GM18502 (cell line): ENCODE results near the gene AK9.
"Not testable (repeated sequence)": the region's sequence is repeated elsewhere in the genome, so short reads cannot be mapped to it uniquely, and the experiment has no call there.

Source experiments
- ATAC-seq: cut with Tn5 transposase; IDR thresholded peaks from one replicate; pipeline ENCODE4 v1.9.1; 2021; ENCODE audit warnings: mild to moderate bottlenecking; ENCODE audit not compliant: unreplicated experiment, poor library complexity

Gene AK9

DNA sequence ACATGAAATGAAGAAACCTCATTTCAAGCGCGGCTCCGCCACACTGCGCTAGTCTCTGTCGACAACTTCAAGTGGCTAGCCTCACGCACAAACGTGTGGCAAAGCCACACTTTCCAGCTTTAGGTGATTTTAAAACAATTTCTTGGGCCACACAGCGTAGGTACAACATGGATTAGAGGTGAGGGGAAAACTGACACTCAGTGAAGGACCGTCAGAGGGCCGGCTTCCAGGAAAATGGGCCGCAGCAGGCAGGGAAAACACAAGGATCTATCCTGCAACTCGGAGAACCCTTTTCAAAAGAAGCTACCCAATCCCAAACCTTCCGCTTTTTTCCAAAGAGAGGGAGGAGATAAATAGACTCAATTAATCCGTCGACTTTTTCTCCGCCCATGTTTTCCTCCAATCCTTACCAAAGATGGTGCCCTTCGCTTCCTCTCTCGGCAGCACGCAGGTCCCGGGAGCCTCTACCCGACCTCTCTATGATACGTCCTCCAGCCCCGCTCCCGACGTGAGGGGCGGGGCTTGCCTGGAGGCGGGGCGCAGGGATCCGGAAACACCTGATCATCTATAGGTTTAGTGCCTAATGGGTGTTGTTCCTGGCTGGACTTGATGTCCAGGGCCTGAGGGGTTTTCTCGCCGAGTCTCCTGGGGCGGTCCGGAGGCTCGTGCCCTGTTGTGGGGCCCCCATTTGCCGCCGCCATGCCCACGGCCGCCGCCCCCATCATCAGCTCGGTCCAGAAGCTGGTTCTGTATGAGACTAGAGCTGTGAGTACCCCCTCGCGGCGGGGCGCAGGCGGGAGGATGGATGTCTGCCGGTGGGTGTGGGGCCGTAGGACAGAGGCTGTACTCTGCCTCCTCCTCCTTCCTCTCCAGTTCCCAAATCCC, at the start of gene AK9, which contains the start of gene FIG4:
Gene AK9 (minus strand): TSS at position 466 of the 885 bp plus-strand sequence. CDS start 15,457 bp downstream, outside the sequence.
Gene FIG4 (plus strand): TSS at position 560 of the 885 bp plus-strand sequence. CDS start 140 bp downstream, at position 700.
- peak; percentile 93 for ATAC-seq

DNA sequence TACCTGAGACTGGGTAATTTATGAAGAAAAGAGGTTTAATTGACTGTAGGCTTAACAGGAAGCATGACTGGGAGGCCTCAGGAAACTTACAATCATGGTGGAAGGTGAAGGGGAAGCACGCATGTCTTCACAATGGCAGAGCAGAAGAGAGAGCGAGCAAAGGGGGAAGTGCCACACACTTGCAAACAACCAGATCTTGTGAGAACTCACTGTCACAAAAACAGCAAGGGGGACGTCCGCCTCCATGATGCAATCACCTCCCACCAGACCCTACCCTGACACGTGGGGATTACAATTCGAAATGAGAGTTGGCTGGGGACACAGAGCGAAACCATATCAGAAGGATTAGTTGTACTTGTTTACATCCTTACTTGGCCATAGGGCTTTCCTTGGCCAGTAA, 49.8 kb upstream of the AK9 start:
- ATAC-seq, result no peak

DNA sequence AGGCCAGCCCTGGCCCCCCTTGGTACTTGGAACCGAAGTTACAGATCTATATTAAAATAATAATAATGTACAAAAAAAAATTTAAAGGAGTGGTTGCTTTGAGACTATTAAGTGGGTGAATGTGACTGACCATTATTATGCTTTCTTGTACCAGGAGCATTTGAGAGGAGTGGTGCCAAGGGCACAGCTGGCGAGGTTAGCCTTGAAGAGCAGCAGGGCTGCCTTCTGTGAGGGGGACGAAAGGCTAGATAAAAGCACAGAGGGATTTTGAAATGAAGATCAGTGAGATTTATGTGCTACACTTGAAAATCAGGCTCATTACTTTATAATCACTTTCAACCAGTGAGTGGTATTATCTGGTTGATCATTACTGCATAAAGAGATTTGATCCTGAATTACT, 48.7 kb upstream of the AK9 start:
- no peak for ATAC-seq

DNA sequence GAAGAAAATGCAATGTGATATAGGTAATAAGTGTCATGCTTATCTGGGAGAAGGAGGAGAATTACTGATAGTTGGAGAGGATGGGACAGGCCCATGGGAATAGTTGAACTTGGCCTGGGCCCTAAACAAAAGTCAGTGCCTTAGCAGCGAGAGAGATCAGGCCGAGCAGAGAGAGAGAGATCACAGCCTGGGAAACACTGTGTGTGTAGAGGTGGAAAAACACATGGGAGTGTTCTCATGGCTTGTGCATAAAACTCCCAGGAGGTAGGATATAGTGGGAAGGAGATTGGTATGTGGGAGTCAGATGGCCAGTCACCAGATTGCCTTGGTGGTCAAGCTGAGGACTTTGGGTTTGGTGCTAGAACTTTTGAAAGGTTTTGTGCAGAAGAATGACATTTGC, 47.7 kb upstream of the AK9 start:
- no peak for ATAC-seq

DNA sequence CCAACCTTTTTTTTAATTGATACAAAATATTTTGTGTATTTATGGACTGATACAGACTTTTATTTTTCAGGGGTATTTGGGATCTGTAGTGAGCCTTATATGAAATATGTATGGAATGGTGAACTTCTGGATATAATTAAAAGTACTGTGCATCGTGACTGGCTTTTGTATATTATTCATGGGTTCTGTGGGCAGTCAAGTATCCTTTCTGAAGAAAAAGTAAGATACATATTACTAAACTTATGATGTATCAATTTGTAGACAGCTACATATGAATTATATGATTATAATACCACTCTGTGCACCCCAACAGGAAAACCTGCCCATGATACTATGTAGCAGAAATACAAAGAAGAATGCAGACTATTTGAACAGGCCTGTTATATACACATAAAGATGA, 47.3 kb upstream of the AK9 start:
- ATAC-seq, result no peak

DNA sequence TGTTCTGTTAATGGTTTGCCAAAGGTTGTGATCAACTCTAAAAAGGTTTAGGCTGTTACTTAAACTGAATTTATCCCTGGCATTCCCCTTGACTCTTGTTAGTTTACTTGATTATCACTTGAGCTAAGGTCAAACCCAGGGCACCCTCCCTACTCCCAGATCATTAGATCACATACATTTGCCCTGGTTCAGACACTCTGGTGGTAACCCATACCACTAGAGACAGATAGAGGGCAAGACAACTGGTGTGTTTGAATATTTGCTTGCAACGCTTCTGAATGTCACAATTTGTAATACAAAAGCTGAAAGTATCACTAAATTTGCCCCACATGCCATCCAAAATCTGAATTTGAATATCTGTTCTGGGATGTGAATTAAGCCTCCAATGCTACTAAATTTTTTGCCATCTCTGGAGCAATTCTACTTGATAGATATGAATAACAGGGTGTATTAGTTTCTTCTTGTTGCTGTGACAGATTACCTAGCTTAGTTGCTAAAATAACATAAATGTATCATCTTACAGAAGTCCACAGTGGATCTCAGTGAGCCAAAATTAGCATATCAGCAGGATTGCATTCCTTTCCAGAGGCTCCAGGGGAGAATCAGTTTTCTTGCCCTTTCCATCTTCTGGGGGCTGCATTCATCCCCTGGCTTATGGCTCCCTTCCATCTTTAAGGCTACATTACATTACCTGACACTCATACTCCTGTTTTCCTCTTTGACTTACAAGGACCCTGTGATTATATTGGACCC, 45.4 kb upstream of the AK9 start:
- ATAC-seq, result no peak

DNA sequence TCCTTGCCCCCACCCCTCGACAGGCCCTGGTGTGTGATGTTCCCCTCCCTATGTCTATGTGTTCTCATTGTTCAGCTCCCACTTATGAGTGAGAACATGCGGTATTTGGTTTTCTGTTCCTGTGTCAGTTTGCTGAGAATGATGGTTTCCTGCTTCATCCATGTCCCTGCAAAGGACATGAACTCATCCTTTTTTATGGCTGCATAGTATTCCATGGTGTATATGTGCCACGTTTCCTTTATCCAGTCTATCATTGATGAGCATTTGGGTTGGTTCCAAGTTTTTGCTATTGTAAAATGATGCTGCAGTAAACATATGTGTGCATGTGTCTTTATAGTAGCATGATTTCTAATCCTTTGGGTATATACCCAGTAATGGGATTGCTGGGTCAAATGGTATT, 34.2 kb upstream of the AK9 start:
- not testable (repeated sequence) for ATAC-seq

DNA sequence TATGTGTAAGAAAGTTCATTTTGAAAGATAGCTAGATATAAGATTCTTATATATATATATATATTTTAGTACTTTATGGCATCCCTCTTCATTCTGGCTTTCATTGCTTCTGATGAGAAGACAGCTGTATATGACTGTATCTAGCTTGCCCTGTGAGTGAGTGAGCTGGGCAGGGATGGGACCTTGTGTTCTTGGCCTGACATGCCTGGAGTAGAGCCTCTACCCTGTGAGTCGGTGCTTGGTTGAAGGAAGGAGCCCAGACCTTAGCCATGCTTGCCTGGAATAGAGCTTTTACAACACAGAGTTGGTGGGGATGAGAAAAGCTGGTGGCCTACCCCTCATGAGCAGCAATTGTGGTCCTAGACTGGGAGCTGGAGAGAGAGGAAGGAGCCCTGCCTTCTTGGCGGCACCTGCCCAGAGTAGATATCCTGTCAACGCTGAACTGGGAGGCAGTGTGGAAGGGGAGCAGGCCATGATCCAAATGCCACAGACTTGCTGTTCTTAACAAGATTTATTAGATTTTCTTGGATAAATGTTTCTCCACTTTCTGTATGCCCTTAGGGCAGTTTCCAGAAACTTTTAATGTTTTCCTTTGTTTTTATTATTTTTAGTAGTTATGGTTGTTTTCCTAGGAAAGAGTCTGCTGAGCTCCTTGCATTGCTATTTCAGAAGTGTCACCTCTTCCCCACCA, 31.7 kb upstream of the AK9 start:
- ATAC-seq, result no peak

DNA sequence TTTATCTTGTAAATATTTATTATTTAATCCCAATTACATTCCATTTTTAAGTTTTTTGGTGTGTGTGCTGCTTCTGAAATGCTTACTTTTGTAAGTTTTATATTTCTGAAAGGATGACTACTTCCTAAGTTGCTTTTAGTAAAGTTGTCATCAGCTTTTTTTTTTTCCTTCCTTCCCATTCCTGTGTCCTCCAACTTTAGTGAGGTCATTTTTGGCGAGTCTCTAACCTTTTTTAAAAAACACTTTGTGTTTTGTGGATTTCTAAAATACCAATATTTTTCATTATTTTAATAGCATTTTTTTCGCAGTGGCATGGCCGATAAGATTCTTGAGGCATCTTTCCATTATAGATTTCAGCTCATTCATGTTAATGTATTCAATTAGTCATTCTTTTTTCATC, 31.0 kb upstream of the AK9 start:
- ATAC-seq, result no peak

DNA sequence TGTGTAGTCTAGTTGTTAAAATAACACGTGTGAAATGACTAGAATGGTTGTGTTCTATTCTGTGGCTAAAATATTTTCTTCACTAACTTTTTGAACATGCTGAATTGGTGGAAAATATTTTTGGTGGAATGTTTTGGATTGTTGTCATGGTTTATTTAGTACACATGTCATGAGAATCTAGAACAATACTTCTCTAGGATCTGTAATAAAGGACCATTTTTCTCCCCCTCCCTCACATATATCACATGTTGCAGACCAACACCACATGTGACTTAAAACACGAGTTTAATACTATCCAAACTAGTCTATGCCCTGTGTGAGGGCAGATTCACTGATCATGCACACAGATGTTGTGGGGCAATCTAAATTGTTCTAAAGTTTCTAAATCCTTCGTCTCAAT, 29.3 kb upstream of the AK9 start:
- no peak for ATAC-seq

DNA sequence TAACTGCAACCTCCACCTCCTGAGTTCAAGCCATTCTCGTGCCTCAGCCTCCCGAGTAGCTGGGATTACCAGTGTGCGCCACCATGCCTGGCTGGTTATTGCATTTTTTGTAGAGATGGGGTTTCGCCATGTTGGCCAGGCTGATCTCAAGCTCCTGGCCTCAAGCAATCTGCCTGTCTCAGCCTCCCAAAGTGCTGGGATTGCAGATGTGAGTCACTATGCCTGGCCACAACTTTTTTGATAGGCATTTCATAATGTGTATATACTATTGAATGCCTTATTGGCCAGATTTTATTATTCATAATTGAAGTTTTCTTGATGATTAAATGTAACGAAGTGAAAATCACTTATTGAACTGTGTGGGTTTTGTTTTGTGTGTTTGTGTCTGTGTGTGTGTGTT, 28.0 kb upstream of the AK9 start:
- no peak for ATAC-seq

DNA sequence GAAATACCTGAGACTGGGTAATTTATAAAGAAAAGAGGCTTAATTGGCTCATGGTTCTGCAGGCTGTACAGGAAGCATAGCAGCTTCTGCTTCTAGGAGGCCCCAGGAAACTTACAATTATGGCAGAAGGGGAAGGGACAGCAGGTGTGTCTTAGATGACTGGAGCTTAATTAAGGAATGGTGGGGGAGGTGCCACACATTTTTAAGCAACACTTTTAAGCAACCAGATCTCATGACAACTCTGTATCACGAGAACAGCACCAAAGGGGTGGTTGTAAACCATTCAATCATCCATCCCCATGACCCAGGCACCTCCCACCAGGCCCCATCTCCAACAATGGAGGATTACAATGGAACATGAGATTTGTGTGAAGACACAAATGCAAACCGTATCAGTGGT, 27.0 kb upstream of the AK9 start:
- ATAC-seq, result no peak

DNA sequence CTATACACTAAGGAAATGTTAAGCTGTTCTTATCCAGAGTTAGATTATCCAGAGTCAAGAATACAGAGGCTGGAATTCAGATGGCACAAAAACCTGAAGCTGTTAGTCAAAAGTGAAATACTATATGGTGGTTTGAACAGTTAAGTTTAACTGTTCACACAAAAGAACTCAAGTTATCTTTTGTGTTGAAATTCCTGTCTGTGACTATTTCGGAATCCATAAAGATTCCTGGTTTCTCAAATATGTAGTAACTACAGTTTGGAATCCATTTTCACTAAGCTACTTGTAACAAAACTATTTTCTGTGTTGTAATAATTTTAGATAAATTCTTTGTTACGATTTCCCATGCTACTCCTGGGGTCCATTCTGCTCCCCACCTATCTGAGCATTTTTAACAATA, 24.6 kb upstream of the AK9 start:
- ATAC-seq, result no peak

DNA sequence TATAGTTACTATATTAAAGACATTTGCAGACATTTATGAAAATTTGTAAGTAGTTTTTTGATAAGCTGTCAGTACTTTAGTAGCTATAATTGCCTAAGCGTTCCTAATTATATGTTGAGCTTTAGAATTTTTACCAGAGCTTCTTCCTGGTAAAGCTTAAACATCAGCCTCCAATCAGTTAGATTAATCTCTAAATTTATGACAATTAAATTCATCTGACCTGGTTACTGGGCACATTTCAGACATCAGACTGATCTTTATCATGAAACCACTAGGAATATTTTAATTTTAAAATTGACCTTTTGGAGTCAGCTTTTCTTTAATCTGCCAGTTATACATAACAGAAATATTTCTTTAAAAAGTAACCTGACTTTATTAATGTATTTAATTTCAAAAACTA, 23.6 kb upstream of the AK9 start:
- no peak for ATAC-seq

DNA sequence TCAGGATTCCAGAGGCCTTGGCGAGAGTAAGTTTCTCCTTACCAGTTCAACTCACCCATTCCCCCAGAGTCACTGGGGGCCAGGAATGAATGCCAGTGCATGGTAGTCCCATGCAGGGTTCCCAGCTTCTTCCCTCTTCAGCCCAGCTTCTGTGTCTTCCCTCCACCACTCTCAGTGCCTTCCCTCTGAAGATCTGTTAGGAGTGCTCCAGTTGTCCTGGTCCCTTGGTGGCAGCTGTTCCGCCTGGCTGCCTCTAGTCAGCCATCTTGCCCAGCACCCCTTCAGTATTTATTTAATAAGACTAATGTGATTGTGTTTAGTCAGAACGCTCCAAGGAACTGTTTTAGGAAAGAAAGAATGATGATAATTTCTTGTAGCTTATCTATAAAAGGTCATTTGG, 23.2 kb upstream of the AK9 start:
- ATAC-seq, result no peak

DNA sequence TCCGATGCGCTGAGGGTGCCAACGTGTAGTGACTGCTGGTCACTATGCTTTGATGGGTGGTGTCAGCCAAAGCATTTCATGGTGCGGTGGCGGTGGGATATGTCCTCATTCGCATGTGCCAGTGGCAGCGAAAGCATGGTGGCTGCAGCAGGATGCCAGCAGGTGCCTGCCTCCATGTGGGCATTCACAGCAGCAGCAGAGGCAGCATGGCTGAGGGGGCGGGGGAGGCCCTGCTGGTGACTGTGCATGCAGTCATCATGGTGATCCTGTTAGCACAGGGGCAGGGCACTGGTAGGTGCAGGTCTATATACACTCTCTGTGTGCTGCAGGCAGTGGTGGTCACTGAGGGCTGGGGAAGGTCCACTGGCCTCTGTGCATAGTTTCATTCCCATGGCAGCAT, 22.1 kb upstream of the AK9 start:
- no peak for ATAC-seq

DNA sequence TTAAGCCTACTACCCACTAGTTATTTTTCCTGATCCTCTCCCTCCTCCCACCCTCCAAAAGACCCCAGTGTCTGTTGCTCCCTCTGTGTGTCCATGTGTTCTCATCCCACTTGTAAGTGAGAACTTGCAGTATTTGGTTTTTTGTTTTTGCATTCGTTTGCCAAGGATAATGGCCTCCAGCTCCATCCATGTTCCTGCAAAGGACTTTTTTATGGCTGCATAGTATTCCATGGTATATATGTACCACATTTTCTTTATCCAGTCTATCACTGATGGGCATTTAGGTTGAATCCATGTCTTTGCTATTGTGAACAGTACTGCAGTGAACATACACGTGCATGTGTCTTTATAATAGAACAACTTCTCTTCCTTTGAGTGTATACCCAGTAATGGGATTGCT, 17.1 kb upstream of the AK9 start:
- not testable (repeated sequence) for ATAC-seq

DNA sequence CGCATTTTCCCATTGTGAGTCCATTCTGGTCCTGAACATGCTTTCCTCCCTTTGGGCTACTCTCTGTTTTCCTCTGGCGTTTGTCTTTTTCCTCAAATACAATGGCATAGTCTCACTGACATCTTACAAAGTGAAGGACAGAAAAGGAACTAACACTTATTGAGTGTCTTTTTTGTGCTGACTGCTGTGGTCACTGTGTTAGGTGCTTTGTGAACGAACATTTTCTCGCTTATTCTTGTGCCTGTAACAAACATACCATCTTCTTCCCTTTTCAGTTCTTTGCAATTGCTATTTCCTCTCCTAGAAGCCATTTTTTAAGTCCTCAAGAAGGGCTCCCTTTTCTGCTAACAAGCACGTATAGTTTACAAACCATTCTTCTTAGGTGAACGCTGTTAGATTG, 15.5 kb upstream of the AK9 start:
- ATAC-seq, result no peak

DNA sequence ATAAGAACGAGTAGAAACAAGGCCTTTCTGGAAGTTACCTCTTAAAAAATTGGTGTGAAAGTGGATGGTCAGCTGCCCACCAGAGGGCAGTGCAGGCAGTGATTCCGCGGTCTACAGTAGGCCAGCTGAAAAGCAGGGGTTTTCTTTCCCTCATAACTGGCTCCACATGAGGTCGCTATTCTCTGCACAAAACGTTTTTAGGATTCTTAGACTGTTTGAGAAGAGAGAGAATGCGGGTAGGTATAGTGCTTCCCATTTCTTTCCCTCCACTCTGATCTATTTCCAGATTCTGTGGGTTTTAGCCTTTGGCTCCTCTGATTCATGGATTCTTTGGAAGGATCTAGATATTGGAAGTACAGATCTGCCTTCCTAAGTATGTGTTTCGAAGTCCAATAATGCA, 14.3 kb upstream of the AK9 start:
- ATAC-seq, result peak; percentile 83

DNA sequence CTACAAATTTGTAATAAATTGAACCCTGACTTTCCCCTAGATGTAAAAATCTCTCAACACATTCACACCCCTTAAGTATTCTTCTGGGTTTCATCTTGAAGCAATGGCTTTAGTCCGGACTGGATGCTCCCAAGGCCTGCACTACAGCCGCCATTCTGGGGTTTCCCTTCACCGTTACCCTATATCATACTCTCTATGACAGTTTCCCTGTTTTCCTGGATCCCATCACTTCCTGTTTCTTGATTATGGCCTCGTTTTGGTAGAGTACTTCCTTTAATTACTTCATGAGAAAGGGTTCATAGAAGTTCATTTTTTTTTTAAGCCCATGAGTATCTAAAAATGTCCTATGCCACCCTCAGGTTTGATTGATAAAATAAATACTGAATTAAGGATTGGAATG, 11.8 kb upstream of the AK9 start:
- ATAC-seq, result no peak

DNA sequence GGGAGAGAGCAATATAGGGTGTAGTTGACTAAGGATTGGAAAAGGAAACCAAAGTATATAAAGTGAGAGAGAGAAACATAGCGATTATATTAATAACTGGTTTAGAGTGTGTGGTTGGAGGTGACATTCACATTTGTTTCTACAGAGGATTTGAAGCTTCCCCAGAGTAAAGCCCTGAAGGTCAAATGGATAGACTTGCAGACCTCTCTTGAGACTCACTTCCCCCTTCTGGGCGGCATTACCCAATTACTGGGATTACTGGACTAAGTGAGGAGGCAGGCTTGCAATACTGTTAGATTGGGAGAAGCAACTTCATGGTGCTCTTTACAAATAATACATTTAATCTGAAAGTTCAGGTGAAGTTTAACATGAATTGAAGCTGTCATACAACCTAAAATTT, 10.8 kb upstream of the AK9 start:
- ATAC-seq, result no peak
